ENCODE data around the gene RABGAP1. TPM values are rescaled to one million over a fixed set of nuclear protein-coding genes. Genes with fewer than 3 reads are reported as not detected.

RABGAP1 gene
- total and polyA plus RNA-seq, 4 donors = 3.8 to 25.7 (median 10.5) TPM

GRCh38 chr9:123072407-123072995, 131.7 kb downstream of the RABGAP1 start:
- Histone ChIP-seq H3K9me3 (ENCODE audit: control insufficient read depth in 4 of 4, low read length in 3 of 4) (no peaks in the 10 kb centered on the region), H3K4me1 (ENCODE audit: control insufficient read depth in 4 of 4, insufficient read depth in 4 of 4, low read length in 3 of 4) (peaks cover 0 to 2% (median 0%) of the 10 kb centered on the region in 4 donors), H3K27ac (ENCODE audit: low read depth in 1 of 2, low read length in 2 of 2) (no peak overlapping the region), H3K36me3 (ENCODE audit: control insufficient read depth in 4 of 4, insufficient read depth in 3 of 4, low read depth in 1 of 4, low read length in 3 of 4) (peaks cover 0 to 34% (median 11%) of the 10 kb centered on the region in 4 donors), H3K27me3 (ENCODE audit: control insufficient read depth in 4 of 4, insufficient read depth in 4 of 4, low read length in 3 of 4) (no peaks in the 10 kb centered on the region), H3K4me3 (ENCODE audit: low read depth in 1 of 3, low read length in 3 of 3) (no peak overlapping the region), H3K9ac (ENCODE audit: low read depth in 1 of 2, low read length in 2 of 2) (no peak overlapping the region)
- TF ChIP-seq FOXA2 (IDR thresholded peaks at IDR 0.05) (no peak), SP1 (IDR thresholded peaks at IDR 0.05) (no peak), HNF4G (IDR thresholded peaks at IDR 0.05) (no peak), REST (IDR thresholded peaks at IDR 0.05) (no peak), MAX (IDR thresholded peaks at IDR 0.05) (no peak)
- no peak for DNase-seq (ENCODE audit: low spot score)
- 98% methylated on average over 2 of the region's 2 CpGs for WGBS

GRCh38 chr9:123073441-123073840, 132.6 kb downstream of the RABGAP1 start:
- no peak overlapping the region for H3K27ac ChIP-seq (ENCODE audit: low read depth in 1 of 2, low read length in 2 of 2)
- H3K36me3 ChIP-seq (ENCODE audit: control insufficient read depth in 4 of 4, insufficient read depth in 3 of 4, low read depth in 1 of 4, low read length in 3 of 4) = peaks cover 0 to 34% (median 9%) of the 10 kb centered on the region in 4 donors
- no peak overlapping the region for H3K4me3 ChIP-seq (ENCODE audit: low read depth in 1 of 3, low read length in 3 of 3)
- no peaks in the 10 kb centered on the region for H3K9me3 ChIP-seq (ENCODE audit: control insufficient read depth in 4 of 4, low read length in 3 of 4)
- TF ChIP-seq NR2F2 (IDR thresholded peaks at IDR 0.05) = no peak
- TF ChIP-seq MAX (IDR thresholded peaks at IDR 0.05) = no peak
- TF ChIP-seq CTCF (IDR thresholded peaks at IDR 0.05; ENCODE audit: low read depth, low read length, missing input control) = no peak
- no peak for TF ChIP-seq FOXA1 (IDR thresholded peaks at IDR 0.05)
- TF ChIP-seq YY1 (IDR thresholded peaks at IDR 0.05) = no peak
- no peak for TF ChIP-seq RAD21 (IDR thresholded peaks at IDR 0.05)
- no peak for TF ChIP-seq RXRA (IDR thresholded peaks at IDR 0.05)
- TF ChIP-seq ATF3 (IDR thresholded peaks at IDR 0.05) = no peak
- TF ChIP-seq GABPA (IDR thresholded peaks at IDR 0.05 in 1 of 2, conservative IDR thresholded peaks at IDR 0.05 in 1 of 2) = no peak
- TF ChIP-seq JUND (IDR thresholded peaks at IDR 0.05) = no peak
- TF ChIP-seq FOXA2 (IDR thresholded peaks at IDR 0.05) = no peak
- no peak for TF ChIP-seq EGR1 (IDR thresholded peaks at IDR 0.05; ENCODE audit: low read depth in 2 of 2)
- no peak for TF ChIP-seq ZBTB33 (IDR thresholded peaks at IDR 0.05)
- no peak for TF ChIP-seq HNF4G (IDR thresholded peaks at IDR 0.05)
- TF ChIP-seq REST (IDR thresholded peaks at IDR 0.05) = no peak
- peaks cover 0 to 2% (median 0%) of the 10 kb centered on the region in 4 donors for H3K4me1 ChIP-seq (ENCODE audit: control insufficient read depth in 4 of 4, insufficient read depth in 4 of 4, low read length in 3 of 4)
- no peaks in the 10 kb centered on the region for H3K27me3 ChIP-seq (ENCODE audit: control insufficient read depth in 4 of 4, insufficient read depth in 4 of 4, low read length in 3 of 4)
- 83% methylated on average over 5 of the region's 5 CpGs for WGBS
- no peak for DNase-seq (ENCODE audit: low spot score)
- no peak overlapping the region for H3K9ac ChIP-seq (ENCODE audit: low read depth in 1 of 2, low read length in 2 of 2)
